Measurements from ENCODE around the gene USP12. TPM values are rescaled to one million over a fixed set of nuclear protein-coding genes. Genes with fewer than 3 reads are reported as not detected.
"Not testable (repeated sequence)": the region's sequence is repeated elsewhere in the genome, so short reads cannot be mapped to it uniquely, and the experiment has no call there.

Gene USP12
- total RNA-seq, 4 donors from 2014 or later: 28.7 to 31.2 (median 29.7) TPM

- Histone ChIP-seq H3K9me3 (no peaks in the 10 kb centered on the region), H3K27me3 (no peaks in the 10 kb centered on the region), H3K36me3 (peaks cover 0 to 31% (median 0%) of the 10 kb centered on the region in 3 donors), H3K27ac (no peak overlapping the region), H3K4me3 (no peak overlapping the region), H3K4me1 (no peaks in the 10 kb centered on the region)
- TF ChIP-seq POLR2A (IDR thresholded peaks at IDR 0.05): no peak
- TF ChIP-seq CTCF (IDR thresholded peaks at IDR 0.05): no peak
- DNase-seq: no peak
These were observed 94.2 kb downstream of the USP12 start for GRCh38 chr13:27077451-27077850.

- H3K4me1 ChIP-seq: no peaks in the 10 kb centered on the region
- no peaks in the 10 kb centered on the region for H3K27me3 ChIP-seq
- DNase-seq: no peak
- H3K4me3 ChIP-seq: no peak overlapping the region
- H3K36me3 ChIP-seq: peaks cover 0 to 34% (median 0%) of the 10 kb centered on the region in 3 donors
- TF ChIP-seq CTCF (IDR thresholded peaks at IDR 0.05) (no peak), POLR2A (IDR thresholded peaks at IDR 0.05) (no peak)
- no peak overlapping the region for H3K27ac ChIP-seq
- no peaks in the 10 kb centered on the region for H3K9me3 ChIP-seq
These were observed 95.2 kb downstream of the USP12 start for GRCh38 chr13:27076421-27076820.

GRCh38 chr13:27073186-27073585, 98.4 kb downstream of the USP12 start:
- Histone ChIP-seq H3K4me3 (no peak overlapping the region), H3K36me3 (peaks cover 0 to 37% (median 0%) of the 10 kb centered on the region in 3 donors), H3K27ac (no peak overlapping the region), H3K4me1 (no peaks in the 10 kb centered on the region), H3K9me3 (no peaks in the 10 kb centered on the region), H3K27me3 (no peaks in the 10 kb centered on the region)
- TF ChIP-seq POLR2A (IDR thresholded peaks at IDR 0.05) (no peak), CTCF (IDR thresholded peaks at IDR 0.05) (no peak)
- no peak for DNase-seq

- H3K4me1 ChIP-seq, DNase-seq, H3K9me3 ChIP-seq, H3K27me3 ChIP-seq, H3K4me3 ChIP-seq, H3K27ac ChIP-seq: not testable (repeated sequence)
- peaks cover 0 to 23% (median 0%) of the 10 kb centered on the region in 3 donors for H3K36me3 ChIP-seq
These were observed 105.5 kb downstream of the USP12 start for GRCh38 chr13:27066123-27066522.

GRCh38 chr13:27065582-27065981, 106.0 kb downstream of the USP12 start:
- Histone ChIP-seq H3K9me3 (no peaks in the 10 kb centered on the region), H3K4me1 (no peaks in the 10 kb centered on the region), H3K27me3 (no peaks in the 10 kb centered on the region), H3K4me3 (no peak overlapping the region), H3K27ac (no peak overlapping the region), H3K36me3 (peaks cover 0 to 23% (median 0%) of the 10 kb centered on the region in 3 donors)
- TF ChIP-seq CTCF (IDR thresholded peaks at IDR 0.05) (no peak), POLR2A (IDR thresholded peaks at IDR 0.05) (no peak)
- DNase-seq: no peak

- no peak for TF ChIP-seq CTCF (IDR thresholded peaks at IDR 0.05)
- no peak for TF ChIP-seq POLR2A (IDR thresholded peaks at IDR 0.05)
- Histone ChIP-seq H3K36me3 (peaks cover 0 to 16% (median 0%) of the 10 kb centered on the region in 3 donors), H3K27me3 (no peaks in the 10 kb centered on the region), H3K9me3 (no peaks in the 10 kb centered on the region), H3K4me3 (no peak overlapping the region), H3K4me1 (no peaks in the 10 kb centered on the region), H3K27ac (no peak overlapping the region)
- no peak for DNase-seq
These were observed 107.2 kb downstream of the USP12 start for GRCh38 chr13:27064252-27064995.

All from Peyer's patch (tissue), 4 donors.